CD4-positive, alpha-beta T cell (primary cell): ENCODE measurements around the gene COL10A1. TPM values are rescaled to one million over a fixed set of nuclear protein-coding genes. Genes with fewer than 3 reads are reported as not detected.

ENCODE experiments used
- ATAC-seq: fragments of 200-7000 bp; cut with Tn5 transposase; one replicate; pipeline ENCODE4 v1.10.0; 2022; ENCODE audit warnings: mild to moderate bottlenecking; ENCODE audit not compliant: poor library complexity
- CTCF ChIA-PET: fragments of 350-600 bp; sonication (Branson Sonifier 250); formaldehyde crosslinking; loops from one replicate; lab custom pipeline; 2021; ENCODE audit warnings: antibody characterized with exemption, inconsistent platforms; lab: Charles Lee
- POLR2A ChIA-PET: fragments of 350-600 bp; sonication (Branson Sonifier 250); formaldehyde crosslinking; loops from one replicate; lab custom pipeline; 2021; ENCODE audit warnings: antibody characterized with exemption, inconsistent platforms; lab: Charles Lee
- DNase-seq, 14 experiments: peaks; one replicate each; pipeline ENCODE4 v3.0.0-alpha.2; 2013 to 2020; ENCODE audit warnings: mixed read lengths in 2 of 14
- H3K27ac ChIP-seq, 2 donors: one replicate each; pipeline versions ENCODE4 v1.5.1 to v1.7.0; 2013; ENCODE audit warnings: low read length in 2 of 2, low read depth in 1 of 2, mild to moderate bottlenecking in 1 of 2
- H3K27me3 ChIP-seq, 2 experiments: 1 replicate in 1 of 2; 2 replicates in 1 of 2; pipeline versions ENCODE4 v1.6.1 to v1.7.0; 2013; ENCODE audit warnings: low read length in 2 of 2, control low read depth in 1 of 2, mild to moderate bottlenecking in 1 of 2, moderate library complexity in 1 of 2; ENCODE audit not compliant: insufficient read depth in 2 of 2, control insufficient read depth in 1 of 2
- H3K36me3 ChIP-seq: one replicate; pipeline ENCODE4 v1.6.1; 2013; ENCODE audit warnings: low read length, control low read depth; ENCODE audit not compliant: insufficient read depth
- H3K4me1 ChIP-seq: one replicate; pipeline ENCODE4 v1.6.1; 2013; ENCODE audit warnings: low read length, control low read depth; ENCODE audit not compliant: insufficient read depth
- H3K4me3 ChIP-seq: one replicate; pipeline ENCODE4 v1.5.1; 2013; ENCODE audit warnings: mild to moderate bottlenecking, low read length, moderate library complexity
- H3K9me3 ChIP-seq, 2 experiments: 1 replicate in 1 of 2; 2 replicates in 1 of 2; pipeline versions ENCODE4 v1.6.1 to v1.7.0; 2013; ENCODE audit warnings: low read length in 2 of 2, mild to moderate bottlenecking in 2 of 2, control low read depth in 1 of 2, moderate library complexity in 1 of 2; ENCODE audit not compliant: control insufficient read depth in 1 of 2, insufficient read depth in 1 of 2
- H3K27ac Mint-ChIP-seq: one replicate; pipeline ENCODE4 v1.8.0; 2020; ENCODE audit warnings: mixed read lengths
- H3K27me3 Mint-ChIP-seq: one replicate; pipeline ENCODE4 v1.8.0; 2021; ENCODE audit warnings: mixed read lengths
- H3K36me3 Mint-ChIP-seq: one replicate; pipeline ENCODE4 v1.8.0; 2021; ENCODE audit warnings: low read depth, mixed read lengths
- H3K4me1 Mint-ChIP-seq: one replicate; pipeline ENCODE4 v1.8.0; 2021; ENCODE audit warnings: low read depth, mixed read lengths
- H3K4me3 Mint-ChIP-seq: one replicate; pipeline ENCODE4 v1.8.0; 2020; ENCODE audit warnings: mild to moderate bottlenecking, mixed read lengths
- H3K9me3 Mint-ChIP-seq: one replicate; pipeline ENCODE4 v1.8.0; 2020; ENCODE audit warnings: mixed read lengths
- intact Hi-C, 2 experiments: fragments of 100-400 bp; cut with DNase I in 1 of 2; cut with micrococcal nuclease in 1 of 2; formaldehyde crosslinking; loops; one replicate each; pipeline versions ENCODE4 v1.15.1 to v1.9.0; 2023 to 2025; cut with DNase I, micrococcal nuclease
- total RNA-seq, 174 experiments: library from RNA in 2 of 174; stranded (reverse) in 2 of 174; gene quantifications; one replicate each; pipeline ENCODE4 v1.2.3 and lab custom pipeline; 2021 to 2026
- TF ChIP-seq, protein P1 (sequence below): fragments of 200-600 bp; IDR thresholded peaks from one replicate; pipeline ENCODE4 v1.8.0; 2022; ENCODE audit warnings: antibody characterized with exemption, mild to moderate bottlenecking

COL10A1 gene
- total RNA-seq, 2 experiments from 2014 or later = not detected

DNA sequence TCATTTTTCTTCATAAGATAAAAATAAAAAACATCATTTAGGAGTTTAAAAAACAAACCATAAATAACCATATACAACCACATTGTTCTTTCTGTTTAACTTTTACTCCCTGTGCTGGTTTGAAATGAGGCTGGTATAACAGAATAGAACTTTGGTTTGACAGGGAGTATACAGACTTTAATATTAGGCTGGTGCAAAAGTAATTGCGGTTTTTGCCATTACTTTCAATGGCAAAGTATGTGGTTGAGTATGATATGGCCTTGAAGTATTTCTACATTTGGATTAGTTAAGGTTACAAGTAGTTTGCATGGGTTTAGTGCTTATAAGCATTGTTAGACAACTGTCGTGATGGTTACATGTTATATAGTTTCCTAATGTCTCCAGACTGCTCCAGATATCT lies 29.0 kb upstream of the COL10A1 start:
- no peak overlapping the region for H3K4me3 Mint-ChIP-seq
- no peaks in the 10 kb centered on the region for H3K27me3 Mint-ChIP-seq
- no peaks in the 10 kb centered on the region for H3K9me3 Mint-ChIP-seq
- H3K4me3 ChIP-seq = no peak overlapping the region
- TF ChIP-seq, protein P1, sequence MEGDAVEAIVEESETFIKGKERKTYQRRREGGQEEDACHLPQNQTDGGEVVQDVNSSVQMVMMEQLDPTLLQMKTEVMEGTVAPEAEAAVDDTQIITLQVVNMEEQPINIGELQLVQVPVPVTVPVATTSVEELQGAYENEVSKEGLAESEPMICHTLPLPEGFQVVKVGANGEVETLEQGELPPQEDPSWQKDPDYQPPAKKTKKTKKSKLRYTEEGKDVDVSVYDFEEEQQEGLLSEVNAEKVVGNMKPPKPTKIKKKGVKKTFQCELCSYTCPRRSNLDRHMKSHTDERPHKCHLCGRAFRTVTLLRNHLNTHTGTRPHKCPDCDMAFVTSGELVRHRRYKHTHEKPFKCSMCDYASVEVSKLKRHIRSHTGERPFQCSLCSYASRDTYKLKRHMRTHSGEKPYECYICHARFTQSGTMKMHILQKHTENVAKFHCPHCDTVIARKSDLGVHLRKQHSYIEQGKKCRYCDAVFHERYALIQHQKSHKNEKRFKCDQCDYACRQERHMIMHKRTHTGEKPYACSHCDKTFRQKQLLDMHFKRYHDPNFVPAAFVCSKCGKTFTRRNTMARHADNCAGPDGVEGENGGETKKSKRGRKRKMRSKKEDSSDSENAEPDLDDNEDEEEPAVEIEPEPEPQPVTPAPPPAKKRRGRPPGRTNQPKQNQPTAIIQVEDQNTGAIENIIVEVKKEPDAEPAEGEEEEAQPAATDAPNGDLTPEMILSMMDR = no peak
- H3K27me3 ChIP-seq = no peaks in the 10 kb centered on the region
- H3K27ac Mint-ChIP-seq = no peak overlapping the region
- DNase-seq (no peak), ATAC-seq (no peak)
- peaks cover 5% of the 10 kb centered on the region for H3K4me1 Mint-ChIP-seq
- H3K27ac ChIP-seq = no peak overlapping the region
- CTCF ChIA-PET = no interaction called here
- POLR2A ChIA-PET = no interaction called here
- H3K9me3 ChIP-seq = no peaks in the 10 kb centered on the region
- H3K4me1 ChIP-seq = no peaks in the 10 kb centered on the region
- peaks cover 39% of the 10 kb centered on the region for H3K36me3 Mint-ChIP-seq
- intact Hi-C loops = no loop called here
- peaks cover 6% of the 10 kb centered on the region for H3K36me3 ChIP-seq

GRCh38 chr6:116152620-116153019 lies 26.7 kb upstream of the COL10A1 start:
- POLR2A ChIA-PET = no interaction called here

DNA sequence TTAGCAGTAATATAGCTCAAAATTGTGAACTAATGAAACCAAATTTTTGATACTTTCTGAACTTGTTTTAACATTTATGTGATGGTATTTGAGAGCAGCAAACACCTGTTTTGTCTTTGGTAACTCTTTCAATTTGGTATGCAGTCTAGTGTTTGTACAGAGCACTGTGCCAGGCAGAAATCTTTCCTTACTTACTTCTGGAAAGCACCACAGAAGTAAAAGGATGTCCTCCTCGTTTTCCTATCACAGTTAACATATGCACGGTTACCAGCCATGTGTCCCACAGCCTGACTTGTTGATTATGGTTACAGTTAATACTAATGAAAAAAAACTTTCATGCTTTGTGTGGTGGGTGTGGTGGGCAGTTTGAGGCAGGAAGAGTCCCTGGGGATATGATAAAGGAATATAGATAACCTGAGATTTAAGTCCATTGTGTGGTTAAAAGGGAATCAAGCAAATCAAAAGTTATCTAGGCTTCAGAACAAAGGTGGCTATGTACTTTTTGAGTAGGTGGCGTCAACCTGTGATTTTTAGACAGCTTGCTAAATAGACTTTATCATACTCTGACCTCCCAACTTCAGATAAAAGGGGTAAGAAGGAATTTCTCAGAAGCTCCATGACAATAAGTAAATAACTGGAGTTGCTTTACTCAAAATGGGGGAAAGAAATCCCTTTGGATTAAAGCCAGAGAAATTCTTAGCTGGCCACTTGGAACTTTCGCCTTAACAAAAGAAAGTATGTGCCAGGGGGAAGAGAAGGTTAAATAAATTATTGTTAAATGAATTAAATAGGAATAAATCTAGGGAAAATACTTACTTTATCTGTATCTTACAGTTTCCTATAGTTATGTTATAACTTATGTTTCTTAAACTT lies 20.1 kb upstream of the COL10A1 start:
- Histone ChIP-seq H3K36me3 (no peaks in the 10 kb centered on the region), H3K27ac (no peak overlapping the region), H3K27me3 (no peaks in the 10 kb centered on the region), H3K4me3 (no peak overlapping the region), H3K4me1 (no peaks in the 10 kb centered on the region), H3K9me3 (no peaks in the 10 kb centered on the region)
- no peak for ATAC-seq
- H3K36me3 Mint-ChIP-seq = peaks cover 12% of the 10 kb centered on the region
- no peaks in the 10 kb centered on the region for H3K9me3 Mint-ChIP-seq
- intact Hi-C loops = no loop called here
- H3K4me3 Mint-ChIP-seq = no peak overlapping the region
- CTCF ChIA-PET = no interaction called here
- H3K27me3 Mint-ChIP-seq = no peaks in the 10 kb centered on the region
- TF ChIP-seq, protein P1 = no peak
- H3K27ac Mint-ChIP-seq = no peak overlapping the region
- POLR2A ChIA-PET = no interaction called here
- no peaks in the 10 kb centered on the region for H3K4me1 Mint-ChIP-seq
- DNase-seq = no peak

More at GRCh38 chr6:116152620-116153019, 26.7 kb upstream of the COL10A1 start:
- Mint-ChIP-seq H3K27ac (no peak overlapping the region), H3K4me3 (no peak overlapping the region), H3K27me3 (no peaks in the 10 kb centered on the region), H3K36me3 (peaks cover 24% of the 10 kb centered on the region), H3K9me3 (no peaks in the 10 kb centered on the region), H3K4me1 (peaks cover 3% of the 10 kb centered on the region)
- Histone ChIP-seq H3K9me3 (no peaks in the 10 kb centered on the region), H3K27ac (no peak overlapping the region), H3K4me3 (no peak overlapping the region), H3K27me3 (no peaks in the 10 kb centered on the region), H3K36me3 (no peaks in the 10 kb centered on the region), H3K4me1 (no peaks in the 10 kb centered on the region)
- CTCF ChIA-PET = no interaction called here
- DNase-seq (no peak), ATAC-seq (no peak)
- intact Hi-C loops = no loop called here
- TF ChIP-seq, protein P1 = no peak
